MM.1S (cell line): ENCODE measurements around the gene HENMT1.

Source experiments
- DNase-seq: peaks from one replicate; pipeline ENCODE4 v3.0.0-alpha.2; 2015
- H2AFZ ChIP-seq: fragments of 300-600 bp; sonication (generic); 2 replicates; pipeline ENCODE4 v1.6.0; 2016; ENCODE audit warnings: antibody characterized with exemption, low read length
- H3F3A ChIP-seq: fragments of 300-600 bp; sonication (generic); 2 replicates; pipeline ENCODE4 v1.6.1; 2016; ENCODE audit warnings: mild to moderate bottlenecking, antibody characterized with exemption, low read length, moderate library complexity, mixed read lengths; ENCODE audit not compliant: insufficient read depth
- H3K27ac ChIP-seq: fragments of 300-600 bp; sonication (generic); 2 replicates; pipeline ENCODE4 v1.5.1; 2016; ENCODE audit warnings: mild to moderate bottlenecking, low read length
- H3K27me3 ChIP-seq: fragments of 300-600 bp; sonication (generic); replicated peaks from 2 replicates; pipeline ENCODE4 v1.6.0; 2016; ENCODE audit warnings: low read length; ENCODE audit not compliant: insufficient read depth
- H3K36me3 ChIP-seq: fragments of 300-600 bp; sonication (generic); replicated peaks from 2 replicates; pipeline ENCODE4 v1.6.1; 2016; ENCODE audit warnings: mild to moderate bottlenecking, low read length, mixed read lengths; ENCODE audit not compliant: insufficient read depth
- H3K4me1 ChIP-seq: fragments of 300-600 bp; sonication (generic); 2 replicates; pipeline ENCODE4 v1.6.1; 2016; ENCODE audit warnings: low read length, mixed read lengths
- H3K4me2 ChIP-seq: fragments of 300-600 bp; sonication (generic); 2 replicates; pipeline ENCODE4 v1.6.0; 2016; ENCODE audit warnings: low read depth, low read length
- H3K4me3 ChIP-seq: fragments of 300-600 bp; sonication (generic); 2 replicates; pipeline ENCODE4 v1.5.1; 2016; ENCODE audit warnings: low read length, mixed read lengths
- H3K79me2 ChIP-seq: fragments of 300-600 bp; sonication (generic); 2 replicates; pipeline ENCODE4 v1.6.1; 2016; ENCODE audit warnings: mixed run types, low read length, mixed read lengths
- H3K9ac ChIP-seq: fragments of 300-600 bp; sonication (generic); 2 replicates; pipeline ENCODE4 v1.6.1; 2016; ENCODE audit warnings: low read length, mixed read lengths
- H3K9me2 ChIP-seq: fragments of 300-600 bp; sonication (generic); replicated peaks from 2 replicates; pipeline ENCODE4 v1.6.1; 2016; ENCODE audit warnings: mild to moderate bottlenecking, low read length, mixed read lengths; ENCODE audit not compliant: insufficient read depth
- H3K9me3 ChIP-seq: fragments of 300-600 bp; sonication (generic); replicated peaks from 2 replicates; pipeline ENCODE4 v1.6.1; 2016; ENCODE audit warnings: mild to moderate bottlenecking, low read length, mixed read lengths; ENCODE audit not compliant: insufficient read depth
- H4K20me1 ChIP-seq: fragments of 300-600 bp; sonication (generic); 2 replicates; pipeline ENCODE4 v1.6.1; 2016; ENCODE audit warnings: mild to moderate bottlenecking, low read length, moderate library complexity, mixed read lengths; ENCODE audit not compliant: insufficient read depth
- EZH2 ChIP-seq: fragments of 300-600 bp; sonication (generic); optimal IDR thresholded peaks from 2 replicates; pipeline ENCODE3; 2017; ENCODE audit warnings: low read depth, mild to moderate bottlenecking, antibody characterized with exemption, low read length, mixed read lengths
- EZH2phosphoT487 ChIP-seq: fragments of 300-600 bp; sonication (generic); IDR thresholded peaks from 2 replicates; pipeline ENCODE4 v1.6.1; 2018; ENCODE audit warnings: antibody characterized with exemption, low read length
- TF ChIP-seq, protein P1 (sequence below): fragments of 300-600 bp; sonication (generic); IDR thresholded peaks from 2 replicates; pipeline ENCODE4 v1.5.1; 2016; ENCODE audit warnings: antibody characterized with exemption, low read length, mixed read lengths

The HENMT1 gene

DNA sequence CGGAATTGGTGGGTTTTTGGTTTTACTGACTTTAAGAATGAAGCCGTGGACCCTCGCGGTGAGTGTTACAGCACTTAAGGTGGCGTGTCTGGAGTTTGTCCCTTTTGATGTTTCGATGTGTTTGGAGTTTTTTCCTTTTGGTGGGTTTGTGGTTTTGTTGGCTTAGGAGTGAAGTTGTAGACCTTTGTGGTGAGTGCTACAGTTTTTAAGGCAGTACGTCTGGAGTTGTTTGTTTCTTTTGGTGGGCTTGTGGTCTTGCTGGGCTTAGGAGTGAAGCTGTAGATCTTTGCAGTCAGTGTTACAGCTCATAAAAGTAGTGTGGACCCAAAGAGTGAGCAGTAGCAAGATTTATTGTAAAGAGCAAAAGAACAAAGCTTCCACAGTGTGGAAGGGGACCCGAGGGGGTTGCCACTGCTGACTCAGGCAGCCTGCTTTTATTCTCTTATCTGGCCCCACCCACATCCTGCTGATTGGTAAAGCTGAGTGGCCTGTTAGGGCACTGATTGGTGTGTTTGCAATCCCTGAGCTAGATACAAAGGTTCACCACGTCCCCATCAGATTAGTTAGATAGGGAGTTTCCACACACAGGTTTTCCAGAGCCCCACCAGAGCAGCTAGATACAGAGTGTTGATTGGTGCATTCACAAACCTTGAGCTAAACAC, 20.9 kb downstream of the HENMT1 start:
- Histone ChIP-seq H3K36me3 (no peaks in the 10 kb centered on the region), H3K9me2 (no peaks in the 10 kb centered on the region), H3K4me3 (no peak overlapping the region), H3K27ac (no peak overlapping the region), H3K4me1 (no peaks in the 10 kb centered on the region), H3K79me2 (no peaks in the 10 kb centered on the region), H3K9ac (no peak overlapping the region), H3F3A (no peaks in the 10 kb centered on the region), H3K4me2 (no peak overlapping the region), H3K9me3 (no peaks in the 10 kb centered on the region), H3K27me3 (no peaks in the 10 kb centered on the region), H4K20me1 (no peaks in the 10 kb centered on the region), H2AFZ (no peak overlapping the region)
- TF ChIP-seq EZH2phosphoT487 (no peak), EZH2 (no peak)
- TF ChIP-seq, protein P1, sequence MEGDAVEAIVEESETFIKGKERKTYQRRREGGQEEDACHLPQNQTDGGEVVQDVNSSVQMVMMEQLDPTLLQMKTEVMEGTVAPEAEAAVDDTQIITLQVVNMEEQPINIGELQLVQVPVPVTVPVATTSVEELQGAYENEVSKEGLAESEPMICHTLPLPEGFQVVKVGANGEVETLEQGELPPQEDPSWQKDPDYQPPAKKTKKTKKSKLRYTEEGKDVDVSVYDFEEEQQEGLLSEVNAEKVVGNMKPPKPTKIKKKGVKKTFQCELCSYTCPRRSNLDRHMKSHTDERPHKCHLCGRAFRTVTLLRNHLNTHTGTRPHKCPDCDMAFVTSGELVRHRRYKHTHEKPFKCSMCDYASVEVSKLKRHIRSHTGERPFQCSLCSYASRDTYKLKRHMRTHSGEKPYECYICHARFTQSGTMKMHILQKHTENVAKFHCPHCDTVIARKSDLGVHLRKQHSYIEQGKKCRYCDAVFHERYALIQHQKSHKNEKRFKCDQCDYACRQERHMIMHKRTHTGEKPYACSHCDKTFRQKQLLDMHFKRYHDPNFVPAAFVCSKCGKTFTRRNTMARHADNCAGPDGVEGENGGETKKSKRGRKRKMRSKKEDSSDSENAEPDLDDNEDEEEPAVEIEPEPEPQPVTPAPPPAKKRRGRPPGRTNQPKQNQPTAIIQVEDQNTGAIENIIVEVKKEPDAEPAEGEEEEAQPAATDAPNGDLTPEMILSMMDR: no peak
- DNase-seq: no peak

DNA sequence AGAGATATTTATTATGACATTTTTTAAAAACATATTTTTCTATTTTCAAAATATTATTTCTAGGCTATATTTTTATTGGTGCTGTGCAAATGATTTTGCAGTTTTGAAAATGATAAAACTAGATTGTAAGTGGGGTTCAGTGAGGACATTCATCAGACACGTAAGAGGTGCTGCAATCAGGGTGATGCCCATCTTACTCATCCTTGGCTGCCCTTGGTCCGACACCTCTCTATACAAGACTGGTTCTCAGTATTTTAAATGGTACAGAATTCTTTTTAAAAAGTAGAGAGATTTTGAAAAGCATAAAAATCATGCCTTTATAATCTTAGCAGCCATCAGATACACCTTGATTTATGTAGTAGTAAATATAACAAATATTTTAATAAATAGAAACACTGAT, 24.0 kb downstream of the HENMT1 start:
- Histone ChIP-seq H3K27ac (no peak overlapping the region), H3K4me2 (no peak overlapping the region), H3K4me1 (no peaks in the 10 kb centered on the region), H3K79me2 (no peaks in the 10 kb centered on the region), H3F3A (no peaks in the 10 kb centered on the region), H3K4me3 (no peak overlapping the region), H3K36me3 (no peaks in the 10 kb centered on the region), H3K9me2 (no peaks in the 10 kb centered on the region), H4K20me1 (no peaks in the 10 kb centered on the region), H3K27me3 (no peaks in the 10 kb centered on the region), H3K9me3 (no peaks in the 10 kb centered on the region), H2AFZ (no peak overlapping the region), H3K9ac (no peak overlapping the region)
- DNase-seq: no peak
- TF ChIP-seq EZH2phosphoT487 (no peak), EZH2 (no peak)
- TF ChIP-seq, protein P1: no peak

DNA sequence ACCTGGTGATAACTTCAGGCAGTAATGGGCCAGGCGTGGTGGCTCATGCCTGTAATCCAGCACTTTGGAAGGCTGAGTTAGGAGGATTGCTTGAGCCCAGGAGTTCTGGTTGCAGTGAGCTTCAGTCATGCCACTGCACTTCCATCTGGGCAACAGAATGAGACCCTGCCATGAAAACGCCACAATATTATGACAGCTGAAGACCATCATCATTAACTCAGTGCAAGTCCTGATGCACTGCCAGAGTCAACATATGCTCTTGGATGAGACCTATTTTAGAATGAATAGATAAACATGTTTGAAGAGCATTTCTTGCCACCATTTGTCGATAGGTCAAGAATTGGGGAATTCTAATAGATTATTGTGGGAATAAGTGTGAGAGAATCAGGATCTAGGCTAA, 26.4 kb downstream of the HENMT1 start:
- no peaks in the 10 kb centered on the region for H3K36me3 ChIP-seq

More for the DNA sequence above, 26.4 kb downstream of the HENMT1 start:
- Histone ChIP-seq H3F3A (no peaks in the 10 kb centered on the region), H3K4me1 (no peaks in the 10 kb centered on the region), H3K27me3 (no peaks in the 10 kb centered on the region), H3K9me2 (no peaks in the 10 kb centered on the region), H3K27ac (no peak overlapping the region), H2AFZ (no peak overlapping the region), H3K79me2 (no peaks in the 10 kb centered on the region), H3K4me3 (no peak overlapping the region), H3K9ac (no peak overlapping the region), H3K4me2 (no peak overlapping the region), H3K9me3 (no peaks in the 10 kb centered on the region), H4K20me1 (no peaks in the 10 kb centered on the region)
- no peak for TF ChIP-seq EZH2
- TF ChIP-seq, protein P1: no peak
- TF ChIP-seq EZH2phosphoT487: no peak
- DNase-seq: no peak
